SK-N-SH (cell line): ENCODE data around the gene APBA2.

Source experiments
- EP300 ChIP-seq, 2 experiments: IDR thresholded peaks; 2 replicates each; pipeline versions ENCODE4 v1.4.0 to v1.6.1; 2012; ENCODE audit warnings: borderline replicate concordance in 1 of 2, low read depth in 1 of 2, low read length in 1 of 2
- FOXM1 ChIP-seq: IDR thresholded peaks from 2 replicates; pipeline ENCODE4 v1.4.0; 2012; ENCODE audit warnings: low read depth, mild to moderate bottlenecking
- MAX ChIP-seq: IDR thresholded peaks from 2 replicates; pipeline ENCODE4 v1.4.0; 2012; ENCODE audit warnings: low read depth
- NRF1 ChIP-seq: IDR thresholded peaks from 2 replicates; pipeline ENCODE4 v1.6.1; 2012; ENCODE audit warnings: low read depth, mild to moderate bottlenecking, low read length
- POLR2AphosphoS5 ChIP-seq: IDR thresholded peaks from 2 replicates; pipeline ENCODE4 v1.6.1; 2012; ENCODE audit warnings: low read depth, low read length
- RAD21 ChIP-seq: IDR thresholded peaks from 2 replicates; pipeline ENCODE4 v1.6.1; 2012; ENCODE audit warnings: mild to moderate bottlenecking, low read length
- SMC3 ChIP-seq: IDR thresholded peaks from 2 replicates; pipeline ENCODE4 v1.6.1; 2012; ENCODE audit warnings: low read depth, low read length, improper control_type of control experiment
- TCF12 ChIP-seq: IDR thresholded peaks from 2 replicates; pipeline ENCODE4 v1.4.0; 2012
- USF2 ChIP-seq: fragments of 150-350 bp; IDR thresholded peaks from 2 replicates; pipeline ENCODE4 v1.6.1; 2017; ENCODE audit warnings: antibody characterized with exemption, low read length, low read depth, borderline replicate concordance
- TF ChIP-seq, protein P1 (sequence below): fragments of 200-600 bp; sonication (generic); IDR thresholded peaks from 2 replicates; pipeline ENCODE4 v1.6.1; 2017; ENCODE audit warnings: antibody characterized with exemption, mild to moderate bottlenecking, moderate library complexity
- TF ChIP-seq, protein P2 (sequence below): IDR thresholded peaks from 2 replicates; pipeline ENCODE4; 2012

DNA sequence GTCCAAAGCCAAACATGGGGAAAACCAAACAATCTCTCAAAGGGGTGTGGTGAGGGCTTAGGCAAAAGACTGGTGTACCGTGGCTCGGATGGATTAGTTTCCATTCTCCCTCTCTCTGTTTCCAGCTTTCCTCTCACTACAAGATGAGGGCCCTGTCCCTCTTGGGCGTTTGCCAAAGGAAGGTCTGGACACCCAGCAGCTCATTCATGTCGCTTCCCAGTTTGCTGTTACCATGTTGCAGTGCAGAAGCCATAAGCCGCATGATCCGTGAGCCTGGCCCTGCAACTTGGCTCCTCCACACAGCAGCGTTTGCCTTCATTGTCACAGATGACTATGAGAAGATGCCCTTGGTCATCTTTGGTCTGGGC, 92.2 kb downstream of the APBA2 start:
- TF ChIP-seq EP300 (IDR thresholded peaks at IDR 0.05; ENCODE audit: borderline replicate concordance in 1 of 2, low read depth in 1 of 2, low read length in 1 of 2) (no peak), POLR2AphosphoS5 (no peak), FOXM1 (no peak), NRF1 (no peak), SMC3 (no peak), RAD21 (no peak), USF2 (no peak), TCF12 (no peak), MAX (no peak)
- TF ChIP-seq, protein P1, sequence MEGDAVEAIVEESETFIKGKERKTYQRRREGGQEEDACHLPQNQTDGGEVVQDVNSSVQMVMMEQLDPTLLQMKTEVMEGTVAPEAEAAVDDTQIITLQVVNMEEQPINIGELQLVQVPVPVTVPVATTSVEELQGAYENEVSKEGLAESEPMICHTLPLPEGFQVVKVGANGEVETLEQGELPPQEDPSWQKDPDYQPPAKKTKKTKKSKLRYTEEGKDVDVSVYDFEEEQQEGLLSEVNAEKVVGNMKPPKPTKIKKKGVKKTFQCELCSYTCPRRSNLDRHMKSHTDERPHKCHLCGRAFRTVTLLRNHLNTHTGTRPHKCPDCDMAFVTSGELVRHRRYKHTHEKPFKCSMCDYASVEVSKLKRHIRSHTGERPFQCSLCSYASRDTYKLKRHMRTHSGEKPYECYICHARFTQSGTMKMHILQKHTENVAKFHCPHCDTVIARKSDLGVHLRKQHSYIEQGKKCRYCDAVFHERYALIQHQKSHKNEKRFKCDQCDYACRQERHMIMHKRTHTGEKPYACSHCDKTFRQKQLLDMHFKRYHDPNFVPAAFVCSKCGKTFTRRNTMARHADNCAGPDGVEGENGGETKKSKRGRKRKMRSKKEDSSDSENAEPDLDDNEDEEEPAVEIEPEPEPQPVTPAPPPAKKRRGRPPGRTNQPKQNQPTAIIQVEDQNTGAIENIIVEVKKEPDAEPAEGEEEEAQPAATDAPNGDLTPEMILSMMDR = no peak
- TF ChIP-seq, protein P2, sequence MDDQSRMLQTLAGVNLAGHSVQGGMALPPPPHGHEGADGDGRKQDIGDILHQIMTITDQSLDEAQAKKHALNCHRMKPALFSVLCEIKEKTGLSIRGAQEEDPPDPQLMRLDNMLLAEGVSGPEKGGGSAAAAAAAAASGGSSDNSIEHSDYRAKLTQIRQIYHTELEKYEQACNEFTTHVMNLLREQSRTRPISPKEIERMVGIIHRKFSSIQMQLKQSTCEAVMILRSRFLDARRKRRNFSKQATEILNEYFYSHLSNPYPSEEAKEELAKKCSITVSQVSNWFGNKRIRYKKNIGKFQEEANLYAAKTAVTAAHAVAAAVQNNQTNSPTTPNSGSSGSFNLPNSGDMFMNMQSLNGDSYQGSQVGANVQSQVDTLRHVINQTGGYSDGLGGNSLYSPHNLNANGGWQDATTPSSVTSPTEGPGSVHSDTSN = no peak
